GM21717 (cell line): Measurements from ENCODE around the gene NLGN4Y.

Experiments
- ATAC-seq: cut with Tn5 transposase; IDR thresholded peaks from one replicate; pipeline ENCODE4 v1.9.1; 2021; ENCODE audit warnings: mild to moderate bottlenecking, moderate library complexity; ENCODE audit not compliant: unreplicated experiment

Gene NLGN4Y

DNA sequence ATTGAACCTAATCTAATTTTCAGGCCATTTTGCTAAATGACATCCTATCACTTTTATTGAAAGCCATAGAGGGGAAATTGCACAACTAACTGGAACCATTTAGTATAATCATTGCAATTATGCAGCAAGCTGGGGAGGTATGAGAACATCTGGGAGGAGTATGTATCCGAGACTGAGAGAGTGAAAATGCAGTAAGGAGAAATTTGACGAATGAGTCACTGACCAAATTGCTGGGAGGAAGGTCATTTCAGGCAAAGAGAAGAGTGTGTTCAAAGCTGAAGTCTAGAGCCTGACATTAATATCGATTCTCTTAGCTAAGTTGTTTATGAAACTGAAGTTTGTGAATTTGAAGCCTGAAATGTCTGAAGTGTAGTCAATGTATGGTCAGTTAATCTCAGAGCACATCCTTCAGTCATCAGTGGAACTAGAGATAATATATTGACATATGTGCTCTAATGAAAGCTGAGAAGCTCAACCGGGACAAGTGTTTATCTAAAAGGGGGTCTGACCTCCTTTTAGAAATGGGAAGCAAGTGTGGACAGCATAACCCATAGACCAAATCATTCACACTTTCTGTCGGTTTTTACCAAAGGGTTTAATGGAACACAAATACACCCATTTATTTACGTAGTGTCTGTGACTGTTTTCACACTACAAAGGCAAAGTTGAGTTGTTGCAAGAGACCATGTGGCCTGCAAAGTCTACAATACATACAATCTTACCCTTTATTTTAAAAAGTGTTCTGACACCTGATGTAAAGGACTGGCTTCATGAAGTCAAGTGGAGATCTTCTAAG lies 120.0 kb downstream of the NLGN4Y start:
- ATAC-seq, result no peak

- ATAC-seq, result no peak
Measured at GRCh38 chrY:14679181-14679580, 154.9 kb downstream of the NLGN4Y start.

GRCh38 chrY:14694543-14694942 lies 170.2 kb downstream of the NLGN4Y start:
- no peak for ATAC-seq

DNA sequence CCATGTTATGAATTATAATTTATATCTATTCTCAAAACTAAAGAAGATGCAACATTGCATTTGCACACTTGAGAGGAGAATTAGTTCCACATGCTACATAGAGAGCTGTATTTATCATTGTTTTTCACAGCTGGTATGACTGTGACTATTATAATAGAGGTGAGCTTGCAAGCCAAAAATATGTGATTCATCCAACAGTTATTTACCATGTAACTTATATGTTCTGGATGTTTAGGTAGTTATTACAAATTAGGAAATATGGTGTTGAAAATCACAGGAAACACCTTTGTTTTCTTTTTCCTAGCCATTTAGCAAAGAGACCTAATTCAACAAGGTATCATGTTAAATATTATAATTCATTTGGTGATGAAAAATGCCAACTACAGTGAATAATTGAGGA lies 183.8 kb downstream of the NLGN4Y start:
- no peak for ATAC-seq

- no peak for ATAC-seq
Measured at GRCh38 chrY:14741596-14741995, 217.3 kb downstream of the NLGN4Y start.

DNA sequence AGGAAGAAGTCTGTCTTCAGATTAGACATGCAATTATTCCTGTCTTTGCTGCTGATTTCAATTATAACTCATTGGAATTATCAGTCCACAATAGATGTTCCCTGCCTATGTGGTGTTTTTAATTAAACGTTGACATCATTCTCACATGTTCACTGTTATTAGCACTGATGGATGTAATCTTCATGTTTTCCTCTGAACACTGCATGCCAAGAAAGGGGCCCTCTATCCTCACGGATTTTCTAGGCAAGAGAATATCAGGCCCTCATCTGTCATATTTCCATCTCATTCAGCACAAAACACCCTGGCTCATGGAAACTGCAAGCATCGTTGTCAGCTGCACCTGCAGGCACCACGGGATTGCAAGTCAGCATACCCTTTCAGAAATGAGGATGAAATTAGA lies 224.0 kb downstream of the NLGN4Y start:
- ATAC-seq, result no peak

DNA sequence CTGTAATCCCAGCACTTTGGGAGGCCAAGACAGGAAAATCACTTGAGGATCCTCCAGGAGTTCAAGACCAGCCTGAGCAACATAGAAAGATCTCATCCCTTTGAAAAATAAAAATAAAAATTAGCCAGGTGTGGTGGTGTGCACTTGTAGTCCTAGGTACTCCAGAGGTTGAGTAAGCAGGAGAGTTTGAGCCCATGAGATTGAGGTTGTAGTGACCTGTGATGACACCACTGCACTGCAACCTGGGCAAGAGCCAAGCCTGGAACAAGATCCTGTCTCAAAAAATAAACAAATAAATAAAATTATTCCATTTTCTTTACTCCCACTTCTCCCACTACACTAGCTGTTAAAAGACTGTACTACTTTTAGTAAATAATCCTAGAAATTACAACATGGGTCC lies 231.2 kb downstream of the NLGN4Y start:
- ATAC-seq, result no peak

- no peak for ATAC-seq
Measured at GRCh38 chrY:14762903-14763302, 238.6 kb downstream of the NLGN4Y start.

DNA sequence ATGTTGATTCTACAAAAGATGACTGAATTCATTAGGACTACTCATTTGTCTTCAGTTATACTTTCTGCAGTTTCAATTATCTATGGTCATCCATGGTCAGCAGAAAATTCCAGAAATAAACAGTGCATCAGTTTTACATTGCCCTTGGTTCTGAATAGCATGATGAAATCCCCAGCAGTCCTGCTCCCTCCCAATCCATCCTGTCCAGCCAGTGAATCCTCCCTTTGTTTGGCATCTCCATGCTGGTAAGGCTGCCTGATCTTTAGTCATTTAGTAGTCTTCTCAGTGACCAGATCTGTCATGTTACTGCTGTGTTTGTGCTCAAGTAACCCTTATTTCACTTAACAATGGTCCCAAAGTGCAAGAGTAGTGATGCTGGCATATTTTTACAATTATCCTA lies 239.3 kb downstream of the NLGN4Y start:
- ATAC-seq, result no peak

GRCh38 chrY:14778208-14778607 lies 253.9 kb downstream of the NLGN4Y start:
- no peak for ATAC-seq

- no peak for ATAC-seq
Measured at GRCh38 chrY:14793104-14793503, 268.8 kb downstream of the NLGN4Y start.

DNA sequence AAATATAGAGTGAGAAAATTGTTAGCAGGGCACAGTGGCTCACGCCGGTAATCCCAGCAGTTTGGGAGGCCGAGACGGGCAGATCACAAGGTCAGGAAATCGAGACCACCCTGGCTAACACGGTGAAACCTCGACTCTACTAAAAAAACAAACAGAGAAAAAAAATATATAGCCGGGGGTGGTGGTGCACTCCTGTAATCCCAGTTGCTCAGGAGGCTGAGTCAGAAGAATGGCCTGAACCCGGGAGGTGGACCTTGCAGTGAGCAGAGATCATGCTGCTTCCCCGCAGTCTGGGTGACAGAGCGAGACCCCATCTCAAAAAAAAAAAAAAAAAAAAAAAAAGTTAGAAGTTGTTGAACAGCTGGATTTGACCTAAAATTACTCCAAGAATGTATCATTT lies 269.3 kb downstream of the NLGN4Y start:
- no peak for ATAC-seq

DNA sequence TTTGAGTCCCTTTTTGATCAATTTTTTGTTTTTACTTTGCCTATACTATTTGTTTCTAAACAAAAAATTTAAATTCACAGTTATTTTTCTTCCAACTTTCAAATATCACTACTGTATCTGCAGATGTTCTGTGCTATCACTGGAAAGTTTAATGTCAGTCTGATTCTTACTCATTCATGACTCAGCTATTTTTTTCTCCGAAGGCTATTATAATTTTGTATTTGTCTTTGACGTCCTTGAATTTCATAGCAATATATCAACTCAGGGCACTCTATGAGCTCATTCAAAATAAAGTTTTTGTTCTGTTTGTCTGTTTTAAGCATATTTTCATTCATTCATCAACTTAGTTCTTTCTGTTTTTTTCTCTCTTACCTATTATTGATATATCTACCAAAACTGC lies 273.7 kb downstream of the NLGN4Y start:
- no peak for ATAC-seq

- no peak for ATAC-seq
Measured at GRCh38 chrY:14801096-14801495, 276.8 kb downstream of the NLGN4Y start.

- ATAC-seq, result no peak
Measured at GRCh38 chrY:14802125-14802524, 277.8 kb downstream of the NLGN4Y start.

DNA sequence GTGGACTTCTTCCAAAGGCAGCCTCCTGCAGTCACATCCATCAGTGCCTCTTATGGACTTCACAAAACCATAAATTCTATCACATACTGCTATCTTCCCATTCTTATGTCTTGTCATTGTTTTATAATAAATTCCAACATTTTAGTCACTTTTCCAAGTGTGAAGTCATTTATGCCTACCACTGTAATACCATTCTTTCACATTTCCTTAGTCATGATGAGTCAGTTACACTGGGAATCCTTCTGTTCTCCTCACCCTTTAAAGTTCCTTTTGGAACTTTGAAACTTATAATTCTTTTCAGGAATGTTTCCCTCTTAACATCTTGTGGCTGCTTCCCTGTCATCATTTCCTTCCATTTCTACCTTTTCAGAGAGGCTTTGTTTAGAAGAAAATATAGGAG lies 279.7 kb downstream of the NLGN4Y start:
- no peak for ATAC-seq

DNA sequence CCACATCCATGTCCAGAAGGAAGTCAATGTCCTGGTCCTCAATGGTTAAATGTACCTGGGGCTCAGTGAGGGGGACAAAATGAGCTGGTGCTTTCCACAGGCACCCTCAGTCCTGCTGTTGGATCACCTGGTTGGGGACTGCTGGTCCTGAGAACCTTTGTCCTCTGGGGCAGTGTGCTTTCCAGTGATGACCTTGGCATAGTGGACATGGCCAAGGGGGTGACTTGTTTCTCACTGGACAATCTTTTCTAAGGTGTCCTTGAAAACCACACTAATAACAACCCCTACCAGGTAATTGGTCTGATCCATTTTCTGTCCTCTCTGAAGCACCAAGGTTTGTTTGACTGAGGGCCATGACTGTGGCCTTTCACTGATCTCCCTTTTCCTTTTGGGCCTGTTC lies 294.1 kb downstream of the NLGN4Y start:
- ATAC-seq, result no peak

DNA sequence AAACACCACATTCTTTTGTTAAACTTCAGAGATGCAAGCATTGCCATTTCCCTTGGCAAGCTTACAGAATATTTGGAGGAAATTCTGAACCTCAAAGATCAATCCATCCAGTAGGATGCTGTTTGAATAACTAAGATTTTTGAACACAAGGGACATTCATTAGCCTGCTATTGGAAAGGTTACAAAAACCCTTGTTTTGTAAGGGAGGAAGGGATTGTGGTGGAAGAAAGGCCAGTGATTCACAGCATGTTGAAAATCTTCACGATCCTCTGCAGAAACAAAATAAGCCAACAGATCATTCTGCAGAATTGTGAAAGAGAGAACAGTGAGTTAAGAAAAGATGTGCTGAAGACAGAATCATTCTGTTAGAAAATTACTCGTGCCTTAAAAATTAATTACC lies 297.9 kb downstream of the NLGN4Y start:
- ATAC-seq, result no peak

GRCh38 chrY:14822906-14823305 lies 298.6 kb downstream of the NLGN4Y start:
- no peak for ATAC-seq

DNA sequence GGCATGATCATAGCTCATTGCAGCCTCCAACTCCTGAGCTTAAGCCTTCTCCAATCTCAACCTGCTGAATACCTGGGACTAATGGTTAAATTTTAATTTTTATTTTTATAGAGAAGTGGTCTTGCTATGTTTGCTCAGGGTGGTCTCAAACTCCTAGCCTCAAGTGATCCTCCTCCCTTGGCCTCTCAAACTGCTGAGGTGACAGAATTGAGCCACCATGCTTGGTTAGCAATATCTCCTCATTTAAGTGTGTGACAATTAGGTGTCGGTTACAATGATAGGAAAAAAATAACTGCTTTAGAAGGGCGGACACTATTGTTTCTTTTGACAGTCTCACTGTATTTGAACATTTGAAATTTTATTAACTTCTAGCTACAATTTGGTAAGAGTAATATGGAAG lies 300.3 kb downstream of the NLGN4Y start:
- ATAC-seq, result no peak

DNA sequence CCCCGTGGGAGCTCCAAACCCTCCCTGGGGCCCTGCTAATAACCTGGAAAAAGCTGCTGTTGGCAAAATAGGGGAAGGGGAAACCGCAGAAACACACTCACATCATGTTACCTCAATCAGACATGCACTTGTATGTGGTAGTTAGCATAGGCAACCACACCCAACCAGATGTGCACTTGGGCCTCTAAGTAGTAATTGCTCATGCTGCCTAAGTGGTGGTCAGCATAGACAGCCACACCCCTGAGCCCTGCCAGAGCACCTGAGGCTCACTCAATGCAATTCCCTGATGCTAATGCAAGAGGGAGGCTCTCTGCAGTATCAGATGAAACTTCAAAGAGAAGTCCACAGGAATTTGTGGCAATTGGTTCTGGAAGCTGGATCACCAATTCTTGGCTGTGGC lies 301.4 kb downstream of the NLGN4Y start:
- no peak for ATAC-seq

DNA sequence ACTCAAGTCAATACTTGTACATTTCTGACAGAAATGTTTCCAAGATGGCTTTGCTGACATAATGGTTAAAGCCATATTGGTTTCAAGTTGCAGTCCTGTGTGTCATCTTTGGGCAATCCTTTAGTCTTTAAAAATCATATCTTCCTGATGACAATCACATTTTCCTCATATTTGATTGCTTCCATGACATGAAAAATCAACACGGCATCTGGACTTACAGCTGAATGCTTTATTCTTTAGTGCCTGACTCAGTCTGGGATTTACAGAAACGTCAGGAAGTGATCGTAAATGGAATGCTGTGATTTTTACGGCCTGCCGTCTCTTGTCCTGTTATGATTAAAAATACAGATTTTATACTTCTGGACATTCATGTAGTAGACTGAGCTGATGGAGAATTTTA lies 304.2 kb downstream of the NLGN4Y start:
- ATAC-seq, result no peak

- ATAC-seq, result no peak
Measured at GRCh38 chrY:14829366-14829885, 305.1 kb downstream of the NLGN4Y start.
